Occipital lobe (tissue), 2 donors: ENCODE results near the gene IAH1. TPM values are rescaled to one million over a fixed set of nuclear protein-coding genes. Genes with fewer than 3 reads are reported as not detected.

Experiments
- DNase-seq: peaks from one replicate; lab custom pipeline; 2025; lab: John Stamatoyannopoulos, UW
- total RNA-seq: library from RNA; depleted of rRNA; stranded (reverse); fragments of >200 nt; gene quantifications from one replicate; pipeline ENCODE4 v1.2.3, GENCODE V29; 2014

The IAH1 gene
- 78.1 TPM for total RNA-seq

- peak; percentile 67 for DNase-seq
These were observed at the start of gene IAH1 for GRCh38 chr2:9474361-9475057. Gene IAH1 (plus strand): TSS chr2:9474551. CDS start chr2:9474567, 16 bp downstream.

GRCh38 chr2:9428965-9429577 is 45.3 kb upstream of the IAH1 start:
- no peak for DNase-seq

- DNase-seq, result no peak
These were observed 43.7 kb upstream of the IAH1 start for GRCh38 chr2:9430316-9431293.

- DNase-seq, result no peak
These were observed 39.9 kb upstream of the IAH1 start for GRCh38 chr2:9434489-9434888.

- DNase-seq, result no peak
These were observed 34.8 kb upstream of the IAH1 start for GRCh38 chr2:9439536-9439935.

GRCh38 chr2:9440058-9440727 is 34.2 kb upstream of the IAH1 start:
- no peak for DNase-seq

GRCh38 chr2:9441556-9441955 is 32.8 kb upstream of the IAH1 start:
- DNase-seq, result no peak

- DNase-seq, result no peak
These were observed 30.8 kb upstream of the IAH1 start for GRCh38 chr2:9443526-9443925.

- DNase-seq, result no peak
These were observed 29.3 kb upstream of the IAH1 start for GRCh38 chr2:9445089-9445488.

GRCh38 chr2:9451231-9451630 is 23.1 kb upstream of the IAH1 start:
- DNase-seq, result no peak

- DNase-seq, result no peak
These were observed 13.8 kb upstream of the IAH1 start for GRCh38 chr2:9460441-9461017.

- DNase-seq, result no peak
These were observed 13.3 kb upstream of the IAH1 start for GRCh38 chr2:9461079-9461478.

- no peak for DNase-seq
These were observed 12.0 kb upstream of the IAH1 start for GRCh38 chr2:9462313-9462712.

GRCh38 chr2:9462886-9463697 is 11.3 kb upstream of the IAH1 start:
- no peak for DNase-seq

GRCh38 chr2:9463698-9464034 is 10.7 kb upstream of the IAH1 start:
- DNase-seq, result no peak

GRCh38 chr2:9465170-9465569 is 9.2 kb upstream of the IAH1 start:
- DNase-seq, result no peak

- DNase-seq, result no peak
These were observed 8.1 kb upstream of the IAH1 start for GRCh38 chr2:9466147-9466683.

- no peak for DNase-seq
These were observed 6.7 kb upstream of the IAH1 start for GRCh38 chr2:9467687-9468086.

GRCh38 chr2:9471206-9471605 is 3.1 kb upstream of the IAH1 start:
- DNase-seq, result peak; percentile 14

GRCh38 chr2:9472511-9472910 is 1.8 kb upstream of the IAH1 start:
- DNase-seq, result no peak
